ENCODE data around the gene OR1M1. TPM values are rescaled to one million over a fixed set of nuclear protein-coding genes. Genes with fewer than 3 reads are reported as not detected.
"Not testable (repeated sequence)": the region's sequence is repeated elsewhere in the genome, so short reads cannot be mapped to it uniquely, and the experiment has no call there.

Gene OR1M1
- total RNA-seq, 1 experiment from 2014 or later = not detected

DNA sequence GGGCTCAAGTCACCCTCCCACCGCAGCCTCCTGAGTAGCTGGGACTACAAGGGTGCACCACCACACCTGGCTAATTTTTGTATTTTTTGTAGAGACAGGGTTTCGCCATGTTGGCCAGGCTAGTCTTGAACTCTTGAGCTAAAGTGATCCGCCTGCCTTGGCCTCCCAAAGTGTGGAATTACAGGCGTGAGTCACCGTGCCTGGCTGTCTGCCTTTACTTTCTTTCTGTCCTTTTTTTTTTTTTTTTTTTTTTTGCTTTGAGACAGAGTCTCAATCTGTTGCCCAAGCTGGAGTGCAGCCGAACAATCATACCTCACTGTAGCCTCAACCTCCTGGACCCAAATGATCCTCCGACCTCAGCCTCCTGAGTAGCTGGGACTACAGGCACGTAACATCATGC, 25.0 kb upstream of the OR1M1 start:
- Histone ChIP-seq H3K4me2 (ENCODE audit: low read depth, low read length, poor library complexity, severe bottlenecking) (no peak overlapping the region), H3K4me1 (ENCODE audit: low read length) (no peaks in the 10 kb centered on the region), H3K9me3 (ENCODE audit: low read length) (no peaks in the 10 kb centered on the region), H3K9ac (ENCODE audit: low read length) (no peak overlapping the region), H2AFZ (ENCODE audit: low read length) (no peak overlapping the region), H3K79me2 (ENCODE audit: low read length) (no peaks in the 10 kb centered on the region), H3K27ac (ENCODE audit: low read length) (no peak overlapping the region), H3K36me3 (ENCODE audit: insufficient read depth, low read length) (no peaks in the 10 kb centered on the region), H3K9me2 (replicated peaks; ENCODE audit: insufficient read depth, low read length) (no peaks in the 10 kb centered on the region), H3K27me3 (ENCODE audit: low read length) (no peaks in the 10 kb centered on the region), H4K20me1 (ENCODE audit: insufficient read depth, low read depth, low read length) (no peaks in the 10 kb centered on the region), H3K4me3 (ENCODE audit: low read length) (no peak overlapping the region)
- no peak for DNase-seq

DNA sequence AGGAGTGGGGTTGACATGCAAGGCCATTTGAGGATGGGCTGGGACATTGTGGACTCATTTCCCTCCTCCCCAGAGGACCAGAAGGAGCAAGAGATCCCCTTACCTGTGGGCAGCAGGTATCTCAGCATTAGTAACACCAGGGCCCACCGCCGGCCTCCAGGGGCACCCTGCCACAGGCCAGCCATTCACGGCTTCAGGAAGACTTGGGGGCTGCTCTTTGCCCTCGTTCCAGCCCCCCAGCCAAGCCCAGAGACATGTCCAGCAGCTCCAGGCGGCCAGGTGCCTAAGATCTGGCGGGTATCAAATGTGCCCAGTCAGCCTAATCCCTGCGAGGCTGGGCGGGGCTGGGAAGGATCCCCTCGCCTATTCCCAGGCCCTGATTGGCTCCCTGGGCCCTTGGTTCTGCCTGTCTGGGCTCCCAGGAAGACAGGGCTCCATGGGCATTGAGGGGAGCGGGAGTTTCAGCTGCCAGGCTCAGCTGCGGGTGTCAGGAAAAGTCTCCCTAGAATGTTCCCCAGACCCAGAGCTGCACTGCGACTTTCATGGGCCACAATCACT, 21.3 kb upstream of the OR1M1 start:
- Histone ChIP-seq H3K9ac (ENCODE audit: low read length) (no peak overlapping the region), H3K4me1 (ENCODE audit: low read length) (no peaks in the 10 kb centered on the region), H3K9me2 (replicated peaks; ENCODE audit: insufficient read depth, low read length) (no peaks in the 10 kb centered on the region), H3K4me3 (ENCODE audit: low read length) (no peak overlapping the region), H3K36me3 (ENCODE audit: insufficient read depth, low read length) (no peaks in the 10 kb centered on the region), H3K27ac (ENCODE audit: low read length) (no peak overlapping the region), H3K9me3 (ENCODE audit: low read length) (no peaks in the 10 kb centered on the region), H4K20me1 (ENCODE audit: insufficient read depth, low read depth, low read length) (no peaks in the 10 kb centered on the region), H3K79me2 (ENCODE audit: low read length) (no peaks in the 10 kb centered on the region), H3K4me2 (ENCODE audit: low read depth, low read length, poor library complexity, severe bottlenecking) (no peak overlapping the region), H2AFZ (ENCODE audit: low read length) (no peak overlapping the region), H3K27me3 (ENCODE audit: low read length) (no peaks in the 10 kb centered on the region)
- no peak for DNase-seq

DNA sequence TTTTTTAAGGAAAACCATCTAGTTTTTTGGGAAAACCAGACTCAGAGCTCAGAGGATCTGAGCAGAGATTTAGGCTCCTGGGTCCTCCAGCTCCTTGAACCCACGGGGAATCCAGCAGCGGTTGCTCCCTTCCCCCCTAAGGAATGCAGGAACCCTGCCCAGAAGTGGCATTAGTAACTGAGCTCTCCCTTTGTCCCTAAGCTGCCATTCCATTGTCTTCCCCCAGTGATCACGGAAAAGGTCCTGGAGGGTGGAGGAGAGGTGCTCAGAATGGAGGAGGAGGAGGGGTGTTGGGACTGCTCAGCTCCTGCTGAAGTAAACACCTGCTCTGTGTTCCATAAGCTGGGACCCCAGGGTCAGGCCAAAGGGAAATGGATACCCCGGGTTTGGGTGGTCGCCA, 16.8 kb upstream of the OR1M1 start:
- Histone ChIP-seq H4K20me1 (ENCODE audit: insufficient read depth, low read depth, low read length) (no peaks in the 10 kb centered on the region), H3K4me2 (ENCODE audit: low read depth, low read length, poor library complexity, severe bottlenecking) (no peak overlapping the region), H3K27ac (ENCODE audit: low read length) (no peak overlapping the region), H3K27me3 (ENCODE audit: low read length) (no peaks in the 10 kb centered on the region), H3K4me1 (ENCODE audit: low read length) (no peaks in the 10 kb centered on the region), H3K79me2 (ENCODE audit: low read length) (no peaks in the 10 kb centered on the region), H3K9me3 (ENCODE audit: low read length) (no peaks in the 10 kb centered on the region), H2AFZ (ENCODE audit: low read length) (no peak overlapping the region), H3K9me2 (replicated peaks; ENCODE audit: insufficient read depth, low read length) (no peaks in the 10 kb centered on the region), H3K4me3 (ENCODE audit: low read length) (no peak overlapping the region), H3K9ac (ENCODE audit: low read length) (no peak overlapping the region), H3K36me3 (ENCODE audit: insufficient read depth, low read length) (no peaks in the 10 kb centered on the region)
- no peak for DNase-seq

DNA sequence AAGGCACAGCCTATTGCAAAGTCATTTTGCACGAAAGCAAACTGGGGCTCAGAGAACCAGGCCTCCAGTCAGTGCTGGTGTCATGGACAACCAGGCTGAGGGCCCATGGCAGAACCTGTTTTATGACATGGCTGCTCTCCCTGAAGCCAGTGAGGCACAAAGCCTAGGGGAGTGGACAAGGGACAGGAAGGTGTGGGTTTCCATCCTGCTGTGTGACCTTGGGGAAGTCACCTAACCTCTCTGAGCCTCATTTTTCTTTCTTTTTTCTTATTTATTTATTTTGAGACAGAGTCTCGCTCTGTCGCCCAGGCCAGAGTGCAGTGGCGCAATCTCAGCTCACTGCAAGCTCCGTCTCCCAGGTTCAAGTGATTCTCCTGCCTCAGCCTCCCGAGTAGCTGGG, 15.1 kb upstream of the OR1M1 start:
- H3K9me2 ChIP-seq (replicated peaks; ENCODE audit: insufficient read depth, low read length); H3K9me3 ChIP-seq (ENCODE audit: low read length); H3K79me2 ChIP-seq (ENCODE audit: low read length); H2AFZ ChIP-seq (ENCODE audit: low read length); H4K20me1 ChIP-seq (ENCODE audit: insufficient read depth, low read depth, low read length); H3K4me1 ChIP-seq (ENCODE audit: low read length); H3K4me3 ChIP-seq (ENCODE audit: low read length); H3K9ac ChIP-seq (ENCODE audit: low read length); H3K36me3 ChIP-seq (ENCODE audit: insufficient read depth, low read length); H3K27me3 ChIP-seq (ENCODE audit: low read length); H3K4me2 ChIP-seq (ENCODE audit: low read depth, low read length, poor library complexity, severe bottlenecking); H3K27ac ChIP-seq (ENCODE audit: low read length); DNase-seq: not testable (repeated sequence)

DNA sequence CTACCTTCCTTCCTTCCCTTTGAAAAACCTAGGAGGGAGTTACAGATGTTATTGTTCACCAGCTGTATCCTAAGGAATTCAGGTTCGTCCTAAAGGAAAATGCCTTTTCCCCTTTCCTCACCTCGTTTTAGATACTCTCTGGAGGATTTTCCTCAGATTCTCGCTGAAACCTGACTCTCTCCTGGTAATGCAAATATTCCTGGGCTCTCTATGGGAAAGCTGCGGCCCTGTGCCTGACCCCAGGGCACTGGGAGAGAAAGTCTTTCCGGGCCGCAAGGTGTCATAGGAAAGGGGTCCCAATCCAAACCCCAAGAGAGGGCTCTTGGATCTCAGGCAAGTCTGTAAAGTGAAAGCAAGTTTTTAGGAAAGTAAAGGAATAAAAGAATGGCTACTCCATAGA, 13.1 kb upstream of the OR1M1 start:
- Histone ChIP-seq H3K4me2 (ENCODE audit: low read depth, low read length, poor library complexity, severe bottlenecking) (no peak overlapping the region), H3K27me3 (ENCODE audit: low read length) (no peaks in the 10 kb centered on the region), H3K79me2 (ENCODE audit: low read length) (no peaks in the 10 kb centered on the region), H3K4me1 (ENCODE audit: low read length) (no peaks in the 10 kb centered on the region), H2AFZ (ENCODE audit: low read length) (no peak overlapping the region), H4K20me1 (ENCODE audit: insufficient read depth, low read depth, low read length) (no peaks in the 10 kb centered on the region), H3K27ac (ENCODE audit: low read length) (no peak overlapping the region), H3K36me3 (ENCODE audit: insufficient read depth, low read length) (no peaks in the 10 kb centered on the region), H3K9ac (ENCODE audit: low read length) (no peak overlapping the region), H3K9me2 (replicated peaks; ENCODE audit: insufficient read depth, low read length) (no peaks in the 10 kb centered on the region), H3K4me3 (ENCODE audit: low read length) (no peak overlapping the region), H3K9me3 (ENCODE audit: low read length) (no peaks in the 10 kb centered on the region)
- DNase-seq = no peak

DNA sequence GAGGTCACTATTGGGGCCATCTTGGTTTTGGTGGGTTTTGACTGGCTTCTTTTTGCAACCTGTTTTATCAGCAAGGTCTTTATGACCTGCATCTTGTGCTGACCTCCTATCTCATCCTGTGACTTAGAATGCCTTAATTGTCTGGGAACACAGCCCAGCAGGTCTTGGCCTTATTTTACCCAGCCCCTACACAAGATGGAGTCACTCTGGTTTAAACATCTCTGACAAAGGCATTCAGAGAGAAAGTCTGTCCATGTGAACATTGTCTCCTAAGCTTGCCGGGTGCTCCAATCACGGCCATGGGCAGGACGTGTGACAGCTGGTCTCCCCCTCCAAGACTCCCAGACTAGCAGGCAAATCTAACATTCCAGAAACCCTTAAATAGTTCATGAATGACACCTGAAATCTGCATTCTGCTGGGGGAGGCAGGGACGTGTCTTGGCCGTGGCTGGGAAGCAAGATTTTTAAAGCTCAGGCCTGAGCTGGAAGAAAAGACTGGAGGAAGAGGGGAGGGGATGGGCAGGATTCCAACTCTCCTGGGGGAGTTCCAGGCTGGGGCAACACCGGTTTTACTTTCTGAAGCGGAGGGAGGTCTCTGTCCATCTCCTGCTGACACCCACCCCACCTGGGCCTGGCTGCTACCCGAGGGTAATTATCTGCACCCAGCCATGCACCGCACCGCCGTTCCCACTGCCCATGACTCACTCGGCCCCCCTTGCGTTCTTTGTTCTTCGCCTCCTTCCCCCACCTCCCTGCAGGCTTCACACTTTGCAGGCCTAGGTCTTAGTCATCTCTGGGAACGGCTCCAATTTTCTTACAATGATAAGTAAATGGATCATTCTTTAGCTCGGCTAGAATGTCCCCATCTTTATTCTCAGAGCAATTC, 11.6 kb upstream of the OR1M1 start:
- Histone ChIP-seq H3K4me2 (ENCODE audit: low read depth, low read length, poor library complexity, severe bottlenecking) (no peak overlapping the region), H3K9me2 (replicated peaks; ENCODE audit: insufficient read depth, low read length) (no peaks in the 10 kb centered on the region), H3K9me3 (ENCODE audit: low read length) (no peaks in the 10 kb centered on the region), H3K36me3 (ENCODE audit: insufficient read depth, low read length) (no peaks in the 10 kb centered on the region), H3K79me2 (ENCODE audit: low read length) (no peaks in the 10 kb centered on the region), H2AFZ (ENCODE audit: low read length) (no peak overlapping the region), H3K4me3 (ENCODE audit: low read length) (no peak overlapping the region), H3K27ac (ENCODE audit: low read length) (no peak overlapping the region), H3K27me3 (ENCODE audit: low read length) (no peaks in the 10 kb centered on the region), H4K20me1 (ENCODE audit: insufficient read depth, low read depth, low read length) (no peaks in the 10 kb centered on the region), H3K9ac (ENCODE audit: low read length) (no peak overlapping the region), H3K4me1 (ENCODE audit: low read length) (no peaks in the 10 kb centered on the region)
- DNase-seq = no peak

DNA sequence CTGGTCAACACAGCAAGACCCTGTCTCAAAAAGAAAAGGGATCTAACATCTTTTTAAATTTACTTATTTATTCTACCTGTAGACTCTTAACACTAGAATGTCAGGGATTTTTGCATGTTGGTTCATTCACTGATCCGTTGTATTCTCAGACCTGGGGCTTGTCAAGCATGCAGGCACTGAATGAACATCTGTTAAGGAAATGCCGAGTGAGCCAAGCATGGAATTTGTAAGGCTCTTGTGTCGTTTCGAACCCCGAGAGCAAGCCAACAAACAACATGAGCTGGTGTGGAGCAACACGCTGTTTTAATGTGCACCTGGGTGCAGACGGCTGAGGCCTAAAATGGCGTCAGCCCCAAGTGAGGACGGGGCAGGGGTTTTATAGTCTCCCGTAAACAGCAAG, 10.0 kb upstream of the OR1M1 start:
- no peaks in the 10 kb centered on the region for H3K9me3 ChIP-seq (ENCODE audit: low read length)
- no peak overlapping the region for H3K4me2 ChIP-seq (ENCODE audit: low read depth, low read length, poor library complexity, severe bottlenecking)
- no peaks in the 10 kb centered on the region for H3K4me1 ChIP-seq (ENCODE audit: low read length)
- no peak overlapping the region for H3K4me3 ChIP-seq (ENCODE audit: low read length)
- H4K20me1 ChIP-seq (ENCODE audit: insufficient read depth, low read depth, low read length) = no peaks in the 10 kb centered on the region
- no peaks in the 10 kb centered on the region for H3K36me3 ChIP-seq (ENCODE audit: insufficient read depth, low read length)
- no peaks in the 10 kb centered on the region for H3K79me2 ChIP-seq (ENCODE audit: low read length)
- no peak overlapping the region for H3K27ac ChIP-seq (ENCODE audit: low read length)
- H2AFZ ChIP-seq (ENCODE audit: low read length) = no peak overlapping the region
- no peak for DNase-seq
- no peaks in the 10 kb centered on the region for H3K9me2 ChIP-seq (replicated peaks; ENCODE audit: insufficient read depth, low read length)
- H3K9ac ChIP-seq (ENCODE audit: low read length) = no peak overlapping the region
- no peaks in the 10 kb centered on the region for H3K27me3 ChIP-seq (ENCODE audit: low read length)

DNA sequence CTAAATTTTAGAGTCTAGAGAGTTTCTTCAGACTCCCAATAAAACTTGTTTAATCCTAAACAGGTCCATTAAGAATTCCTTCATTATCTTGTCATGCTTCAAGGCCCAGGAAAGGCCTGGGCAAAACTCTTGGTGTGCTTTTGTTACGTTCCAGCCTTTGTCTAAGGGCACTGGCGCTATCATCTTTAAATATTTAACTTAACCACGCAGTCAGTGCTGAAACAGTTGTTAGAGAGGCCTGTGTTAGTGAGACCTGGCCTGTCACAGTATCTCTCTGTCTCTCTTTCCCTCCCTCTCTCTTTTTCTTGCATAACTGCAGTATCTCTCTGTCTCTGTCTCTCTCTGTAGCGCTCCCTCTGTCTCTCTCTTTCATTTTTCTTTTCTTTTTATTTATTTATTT, 8.2 kb upstream of the OR1M1 start:
- Histone ChIP-seq H3K4me3 (ENCODE audit: low read length) (no peak overlapping the region), H3K9me3 (ENCODE audit: low read length) (no peaks in the 10 kb centered on the region), H2AFZ (ENCODE audit: low read length) (no peak overlapping the region), H3K27me3 (ENCODE audit: low read length) (no peaks in the 10 kb centered on the region), H3K4me1 (ENCODE audit: low read length) (no peaks in the 10 kb centered on the region), H3K27ac (ENCODE audit: low read length) (no peak overlapping the region), H3K9ac (ENCODE audit: low read length) (no peak overlapping the region), H3K4me2 (ENCODE audit: low read depth, low read length, poor library complexity, severe bottlenecking) (no peak overlapping the region), H3K36me3 (ENCODE audit: insufficient read depth, low read length) (no peaks in the 10 kb centered on the region), H3K79me2 (ENCODE audit: low read length) (no peaks in the 10 kb centered on the region), H4K20me1 (ENCODE audit: insufficient read depth, low read depth, low read length) (no peaks in the 10 kb centered on the region), H3K9me2 (replicated peaks; ENCODE audit: insufficient read depth, low read length) (no peaks in the 10 kb centered on the region)
- no peak for DNase-seq
